ENCODE data around the gene MICU2.

MICU2 gene

GRCh38 chr13:21481359-21481758 lies 122.6 kb downstream of the MICU2 start:
- TF ChIP-seq CTCF (IDR thresholded peaks at IDR 0.05; ENCODE audit: low read depth, low read length, missing control alignments): no peak
- no peak for DNase-seq (ENCODE audit: extremely low read depth, low read depth)
- H3K4me3 ChIP-seq (replicated peaks; ENCODE audit: low read depth, low read length): no peak overlapping the region

GRCh38 chr13:21478881-21479808 lies 124.8 kb downstream of the MICU2 start:
- H3K4me3 ChIP-seq (replicated peaks; ENCODE audit: low read depth, low read length): no peak overlapping the region
- peak; percentile 20 for TF ChIP-seq CTCF (IDR thresholded peaks at IDR 0.05; ENCODE audit: low read depth, low read length, missing control alignments)
- peak; percentile 64 for DNase-seq (ENCODE audit: extremely low read depth, low read depth)

GRCh38 chr13:21476893-21477472 lies 127.0 kb downstream of the MICU2 start:
- peak; percentile 99 for TF ChIP-seq CTCF (IDR thresholded peaks at IDR 0.05; ENCODE audit: low read depth, low read length, missing control alignments)
- DNase-seq (ENCODE audit: extremely low read depth, low read depth): peak; percentile 70
- H3K4me3 ChIP-seq (replicated peaks; ENCODE audit: low read depth, low read length): peak overlapping the region; percentile 34

- no peak for TF ChIP-seq CTCF (IDR thresholded peaks at IDR 0.05; ENCODE audit: low read depth, low read length, missing control alignments)
- H3K4me3 ChIP-seq (replicated peaks; ENCODE audit: low read depth, low read length): no peak overlapping the region
- DNase-seq (ENCODE audit: extremely low read depth, low read depth): no peak
These were observed 128.9 kb downstream of the MICU2 start for GRCh38 chr13:21475115-21475514.

- no peak overlapping the region for H3K4me3 ChIP-seq (replicated peaks; ENCODE audit: low read depth, low read length)
- no peak for DNase-seq (ENCODE audit: extremely low read depth, low read depth)
- no peak for TF ChIP-seq CTCF (IDR thresholded peaks at IDR 0.05; ENCODE audit: low read depth, low read length, missing control alignments)
These were observed 133.2 kb downstream of the MICU2 start for GRCh38 chr13:21470785-21471184.

- no peak for DNase-seq (ENCODE audit: extremely low read depth, low read depth)
- TF ChIP-seq CTCF (IDR thresholded peaks at IDR 0.05; ENCODE audit: low read depth, low read length, missing control alignments): no peak
- no peak overlapping the region for H3K4me3 ChIP-seq (replicated peaks; ENCODE audit: low read depth, low read length)
These were observed 137.4 kb downstream of the MICU2 start for GRCh38 chr13:21466527-21466926.

All from HFF-Myc (cell line).